LNCAP (cell line): ENCODE measurements around the gene NFXL1.

Source experiments
- CTCF ChIP-seq: fragments of 450-650 bp; IDR thresholded peaks from 2 replicates; pipeline ENCODE4 v1.5.1; 2017; ENCODE audit warnings: mild to moderate bottlenecking

NFXL1 gene

DNA sequence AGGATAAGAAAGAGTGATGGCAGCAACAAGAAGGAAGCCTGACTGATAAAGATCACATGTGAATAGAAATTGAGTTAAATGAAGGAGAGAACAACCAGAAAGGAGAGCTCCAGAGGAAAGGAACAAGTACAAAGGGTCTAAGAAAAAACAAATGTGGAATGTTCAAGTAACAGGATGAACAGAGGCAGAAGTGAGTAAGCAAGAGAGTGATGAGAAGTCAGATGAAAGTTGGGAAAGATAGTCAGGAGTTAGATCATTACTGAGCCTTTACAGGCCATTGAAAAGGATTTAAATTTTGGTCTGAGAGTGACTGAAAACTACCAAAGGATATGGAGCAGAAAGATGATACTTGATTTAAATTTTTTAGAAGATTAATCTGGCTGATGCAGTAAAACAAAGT lies 38.1 kb downstream of the NFXL1 start:
- TF ChIP-seq CTCF: no peak

- TF ChIP-seq CTCF: no peak
These were observed 40.4 kb downstream of the NFXL1 start for GRCh38 chr4:47873877-47874541.

GRCh38 chr4:47863486-47863885 lies 50.9 kb downstream of the NFXL1 start:
- no peak for TF ChIP-seq CTCF

GRCh38 chr4:47862297-47862696 lies 52.1 kb downstream of the NFXL1 start:
- TF ChIP-seq CTCF: no peak

GRCh38 chr4:47860305-47860704 lies 54.1 kb downstream of the NFXL1 start:
- TF ChIP-seq CTCF: no peak

DNA sequence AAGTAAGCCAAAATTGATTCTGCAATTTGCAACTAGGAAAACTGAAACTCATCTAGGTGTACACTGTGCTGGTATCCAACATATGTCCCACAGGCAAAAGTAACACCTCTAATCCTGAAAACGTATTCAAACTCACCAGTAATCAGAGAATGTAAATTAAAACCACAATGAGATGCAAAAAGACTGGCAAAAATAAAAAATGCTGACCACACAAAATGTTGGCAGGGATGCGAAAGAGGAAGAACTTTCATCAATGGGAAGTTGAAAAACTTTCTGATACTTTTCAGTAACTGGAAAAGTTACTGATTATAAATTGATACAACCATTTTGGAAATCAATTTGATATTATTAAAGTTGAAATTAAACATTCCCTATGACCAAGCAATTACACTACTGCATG lies 56.4 kb downstream of the NFXL1 start:
- TF ChIP-seq CTCF: no peak

- no peak for TF ChIP-seq CTCF
These were observed 57.7 kb downstream of the NFXL1 start for GRCh38 chr4:47856713-47857112.

DNA sequence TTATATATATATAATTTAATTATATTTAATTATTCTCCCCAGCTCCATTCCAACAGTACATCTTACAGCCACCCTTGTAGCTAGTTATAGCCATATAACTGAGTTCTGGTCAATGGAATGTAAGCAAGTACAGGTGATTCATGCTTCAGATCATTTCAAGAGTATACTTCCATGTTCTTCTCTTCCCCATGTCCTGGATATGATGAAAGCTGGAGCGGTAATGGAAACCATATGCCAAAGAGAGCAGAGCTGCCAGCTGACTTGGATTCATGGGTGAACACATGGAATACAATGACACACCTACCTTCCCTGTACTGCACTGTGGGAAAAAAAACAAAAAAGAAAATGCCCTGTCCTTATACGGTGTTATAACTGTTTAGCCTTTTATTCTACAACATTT lies 59.0 kb downstream of the NFXL1 start:
- no peak for TF ChIP-seq CTCF
